ENCODE measurements around the gene GPC6. TPM values are rescaled to one million over a fixed set of nuclear protein-coding genes. Genes with fewer than 3 reads are reported as not detected.

Gene GPC6
- total RNA-seq, 1 experiment from 2014 or later = 0.22 TPM

DNA sequence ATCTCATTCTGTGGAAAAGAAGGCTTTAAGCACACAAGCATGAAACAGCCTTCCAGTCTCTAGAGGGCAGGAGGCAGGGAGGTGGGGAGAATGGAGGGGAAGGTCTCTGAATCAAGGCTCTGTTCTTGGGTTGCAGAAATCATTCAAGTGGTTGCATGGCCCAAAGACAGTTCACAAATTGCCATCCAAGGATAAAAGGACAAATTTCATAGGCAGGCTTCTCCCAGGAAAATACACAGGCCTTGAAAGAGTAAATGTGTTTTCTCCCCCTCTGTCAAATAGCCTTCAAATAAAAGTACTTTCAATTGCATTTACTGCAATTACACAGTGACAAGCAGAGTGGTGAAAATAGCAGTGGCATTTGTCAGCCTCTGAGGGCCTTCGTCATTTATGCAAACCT lies 802.0 kb downstream of the GPC6 start:
- RAD21 ChIA-PET (ENCODE audit: low non-redundant PET in 1 of 2, low total read pairs in 2 of 2, uncharacterized antibody in 2 of 2, unreplicated experiment in 2 of 2) = no interaction called here
- ATAC-seq (no peak), DNase-seq (ENCODE audit: low read depth, low spot score) (no peak)
- Histone ChIP-seq H3K4me1 (ENCODE audit: control insufficient read depth in 1 of 2, insufficient read depth in 2 of 2, low read length in 2 of 2) (no peaks in the 10 kb centered on the region), H4K20me1 (ENCODE audit: insufficient read depth) (no peaks in the 10 kb centered on the region), H3K27ac (ENCODE audit: low read depth, low read length) (no peak overlapping the region), H3K4me3 (replicated peaks in 1 of 2; ENCODE audit: low read depth in 1 of 2, low read length in 2 of 2) (no peak overlapping the region), H3K79me2 (ENCODE audit: insufficient read depth, low read length) (no peaks in the 10 kb centered on the region), H3K9me2 (ENCODE audit: insufficient read depth) (no peaks in the 10 kb centered on the region), H3K4me2 (ENCODE audit: low read length) (no peak overlapping the region), H3K27me3 (ENCODE audit: insufficient read depth, low read length) (no peaks in the 10 kb centered on the region), H3K9ac (ENCODE audit: low read length) (no peak overlapping the region), H3K9me3 (ENCODE audit: control insufficient read depth in 1 of 2, insufficient read depth in 1 of 2, low read depth in 1 of 2, low read length in 2 of 2) (peaks cover 10 to 27% of the 10 kb centered on the region in 2 experiments; a peak in 2 of 4 replicates), H3K36me3 (ENCODE audit: control insufficient read depth in 1 of 2, insufficient read depth in 2 of 2, low read length in 2 of 2) (no peaks in the 10 kb centered on the region), H2AFZ (ENCODE audit: low read depth, low read length, poor library complexity, severe bottlenecking) (no peak overlapping the region)
- BruUV-seq (replicated peaks) = no TSS peak
- intact Hi-C loops (cut with micrococcal nuclease) = no loop called here
- TF ChIP-seq, protein P1, sequence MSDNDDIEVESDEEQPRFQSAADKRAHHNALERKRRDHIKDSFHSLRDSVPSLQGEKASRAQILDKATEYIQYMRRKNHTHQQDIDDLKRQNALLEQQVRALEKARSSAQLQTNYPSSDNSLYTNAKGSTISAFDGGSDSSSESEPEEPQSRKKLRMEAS (IDR thresholded peaks at IDR 0.05) = no peak
- no peak for TF ChIP-seq CEBPB (IDR thresholded peaks at IDR 0.05; ENCODE audit: low read depth)
- TF ChIP-seq ZNF274 (IDR thresholded peaks at IDR 0.05; ENCODE audit: low read depth, low read length) = no peak
- TF ChIP-seq TCF7L2 (IDR thresholded peaks at IDR 0.05; ENCODE audit: borderline replicate concordance, extremely low read depth, insufficient read depth, insufficient read length) = no peak
- no peak for TF ChIP-seq POLR2AphosphoS5 (IDR thresholded peaks at IDR 0.05; ENCODE audit: low read depth, low read length)
- TF ChIP-seq REST (IDR thresholded peaks at IDR 0.05; ENCODE audit: low read depth) = no peak
- TF ChIP-seq, protein P2, sequence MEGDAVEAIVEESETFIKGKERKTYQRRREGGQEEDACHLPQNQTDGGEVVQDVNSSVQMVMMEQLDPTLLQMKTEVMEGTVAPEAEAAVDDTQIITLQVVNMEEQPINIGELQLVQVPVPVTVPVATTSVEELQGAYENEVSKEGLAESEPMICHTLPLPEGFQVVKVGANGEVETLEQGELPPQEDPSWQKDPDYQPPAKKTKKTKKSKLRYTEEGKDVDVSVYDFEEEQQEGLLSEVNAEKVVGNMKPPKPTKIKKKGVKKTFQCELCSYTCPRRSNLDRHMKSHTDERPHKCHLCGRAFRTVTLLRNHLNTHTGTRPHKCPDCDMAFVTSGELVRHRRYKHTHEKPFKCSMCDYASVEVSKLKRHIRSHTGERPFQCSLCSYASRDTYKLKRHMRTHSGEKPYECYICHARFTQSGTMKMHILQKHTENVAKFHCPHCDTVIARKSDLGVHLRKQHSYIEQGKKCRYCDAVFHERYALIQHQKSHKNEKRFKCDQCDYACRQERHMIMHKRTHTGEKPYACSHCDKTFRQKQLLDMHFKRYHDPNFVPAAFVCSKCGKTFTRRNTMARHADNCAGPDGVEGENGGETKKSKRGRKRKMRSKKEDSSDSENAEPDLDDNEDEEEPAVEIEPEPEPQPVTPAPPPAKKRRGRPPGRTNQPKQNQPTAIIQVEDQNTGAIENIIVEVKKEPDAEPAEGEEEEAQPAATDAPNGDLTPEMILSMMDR (IDR thresholded peaks at IDR 0.05 in 2 of 3, conservative IDR thresholded peaks at IDR 0.05 in 1 of 3; ENCODE audit: borderline replicate concordance in 1 of 3, insufficient read depth in 1 of 3, low read depth in 2 of 3, low read length in 2 of 3) = no peak
- no peak for TF ChIP-seq EZH2phosphoT487 (IDR thresholded peaks at IDR 0.05; ENCODE audit: borderline replicate concordance)
- TF ChIP-seq ZFX (IDR thresholded peaks at IDR 0.05) = no peak
- POLR2A ChIA-PET = no interaction called here
- CTCF ChIA-PET = no interaction called here
